Muscle layer of duodenum (tissue), 2 donors: Measurements from ENCODE around the gene ATP5PD.

ENCODE experiments used
- H3K27ac ChIP-seq: one replicate; pipeline ENCODE4 v1.7.0; 2013; ENCODE audit warnings: mild to moderate bottlenecking, low read length
- H3K27me3 ChIP-seq: one replicate; pipeline ENCODE4 v1.7.0; 2013; ENCODE audit warnings: low read depth, mild to moderate bottlenecking, control low read depth, low read length
- H3K36me3 ChIP-seq, 2 donors: one replicate each; pipeline ENCODE4 v1.7.0; 2013; ENCODE audit warnings: low read length in 2 of 2, control low read depth in 1 of 2, mild to moderate bottlenecking in 1 of 2; ENCODE audit not compliant: insufficient read depth in 2 of 2, control insufficient read depth in 1 of 2
- H3K4me1 ChIP-seq, 2 donors: one replicate each; pipeline ENCODE4 v1.7.0; 2013; ENCODE audit warnings: low read length in 2 of 2, mild to moderate bottlenecking in 2 of 2, control low read depth in 1 of 2, moderate library complexity in 1 of 2; ENCODE audit not compliant: insufficient read depth in 2 of 2, control insufficient read depth in 1 of 2
- H3K4me3 ChIP-seq, 2 donors: one replicate each; pipeline ENCODE4 v1.7.0; 2013; ENCODE audit warnings: low read length in 2 of 2, low read depth in 1 of 2, mild to moderate bottlenecking in 1 of 2
- H3K9me3 ChIP-seq, 2 donors: one replicate each; pipeline ENCODE4 v1.7.0; 2013; ENCODE audit warnings: low read length in 2 of 2, control low read depth in 1 of 2, mild to moderate bottlenecking in 1 of 2; ENCODE audit not compliant: control insufficient read depth in 1 of 2
- donor health status: healthy.

Gene ATP5PD

GRCh38 chr17:74999523-74999922 is 47.2 kb downstream of the ATP5PD start:
- Histone ChIP-seq H3K9me3 (no peaks in the 10 kb centered on the region), H3K4me3 (no peak overlapping the region), H3K27me3 (no peaks in the 10 kb centered on the region), H3K36me3 (peaks cover 19 to 39% of the 10 kb centered on the region in 2 donors), H3K27ac (no peak overlapping the region), H3K4me1 (no peaks in the 10 kb centered on the region)

GRCh38 chr17:74998783-74999182 is 48.0 kb downstream of the ATP5PD start:
- Histone ChIP-seq H3K27ac (no peak overlapping the region), H3K4me1 (no peaks in the 10 kb centered on the region), H3K36me3 (peaks cover 19 to 32% of the 10 kb centered on the region in 2 donors), H3K4me3 (no peak overlapping the region), H3K27me3 (no peaks in the 10 kb centered on the region), H3K9me3 (no peaks in the 10 kb centered on the region)

GRCh38 chr17:74995847-74996246 is 50.9 kb downstream of the ATP5PD start:
- no peaks in the 10 kb centered on the region for H3K27me3 ChIP-seq
- no peaks in the 10 kb centered on the region for H3K4me1 ChIP-seq
- H3K4me3 ChIP-seq: no peak overlapping the region
- no peaks in the 10 kb centered on the region for H3K9me3 ChIP-seq
- H3K36me3 ChIP-seq: peaks cover 5 to 6% of the 10 kb centered on the region in 2 donors
- H3K27ac ChIP-seq: no peak overlapping the region

- peaks cover under 1 to 3% of the 10 kb centered on the region in 2 donors for H3K36me3 ChIP-seq
- H3K4me3 ChIP-seq: no peak overlapping the region
- H3K27me3 ChIP-seq: no peaks in the 10 kb centered on the region
- no peak overlapping the region for H3K27ac ChIP-seq
- no peaks in the 10 kb centered on the region for H3K9me3 ChIP-seq
- H3K4me1 ChIP-seq: peaks cover 0 to 6% of the 10 kb centered on the region in 2 donors
Measured at GRCh38 chr17:74994440-74994839, 52.3 kb downstream of the ATP5PD start.

- H3K27ac ChIP-seq: peak overlapping the region; percentile 74
Measured at GRCh38 chr17:74992223-74992622, 54.5 kb downstream of the ATP5PD start.

GRCh38 chr17:74990581-74991105 is 56.1 kb downstream of the ATP5PD start:
- Histone ChIP-seq H3K27ac (peak overlapping the region; percentile 67), H3K9me3 (no peaks in the 10 kb centered on the region), H3K36me3 (peaks cover 0 to 5% of the 10 kb centered on the region in 2 donors), H3K27me3 (no peaks in the 10 kb centered on the region), H3K4me1 (peaks cover 6 to 20% of the 10 kb centered on the region in 2 donors), H3K4me3 (no peak overlapping the region)

More at GRCh38 chr17:74992223-74992622, 54.5 kb downstream of the ATP5PD start:
- Histone ChIP-seq H3K36me3 (peaks cover 0 to 5% of the 10 kb centered on the region in 2 donors), H3K9me3 (no peaks in the 10 kb centered on the region), H3K4me3 (no peak overlapping the region), H3K4me1 (peaks cover 6 to 16% of the 10 kb centered on the region in 2 donors), H3K27me3 (no peaks in the 10 kb centered on the region)
